GM12878 (cell line): ENCODE data around the gene FAM163B. TPM values are rescaled to one million over a fixed set of nuclear protein-coding genes. Genes with fewer than 3 reads are reported as not detected.

Source experiments
- ATAC-seq: fragments of 200-7000 bp; cut with Tn5 transposase; 3 replicates; pipeline ENCODE4 v1.9.1; 2020; ENCODE audit warnings: mild to moderate bottlenecking, moderate library complexity
- BruUV-seq: library from RNA; stranded (reverse); fragments of 400-500 nt; replicated peaks from 2 replicates; lab custom pipeline; 2021; lab: Mats Ljungman, UMichigan
- CTCF ChIA-PET: fragments of 300-600 bp; sonication (Branson Sonifier 250); formaldehyde crosslinking; extraction: SDS; loops from one replicate; lab custom pipeline; 2021; ENCODE audit warnings: inconsistent platforms; lab: Yijun Ruan, JAX
- POLR2A ChIA-PET: fragments of 350-600 bp; formaldehyde crosslinking; extraction: SDS; loops from one replicate; lab custom pipeline; 2021; ENCODE audit warnings: inconsistent platforms; lab: Charles Lee
- RAD21 ChIA-PET: fragments of 300-600 bp; sonication (Branson Sonifier 250); formaldehyde crosslinking; loops from one replicate; lab custom pipeline; 2023; ENCODE audit warnings: antibody characterized with exemption; ENCODE audit not compliant: unreplicated experiment; lab: Charles Lee
- SMC1A ChIA-PET: fragments of 300-600 bp; sonication (Branson Sonifier 250); formaldehyde crosslinking; loops from one replicate; lab custom pipeline; 2023; ENCODE audit not compliant: unreplicated experiment, uncharacterized antibody; lab: Charles Lee
- DNase-seq: peaks from one replicate; pipeline ENCODE4 v3.0.0-alpha.2; 2011; ENCODE audit warnings: low read depth, low spot score
- FAIRE-seq: peaks from 3 replicates; lab custom pipeline; 2011; peaks lifted over from hg19 to GRCh38; lab: Jason Lieb, UNC
- H2AFZ ChIP-seq: 2 replicates; pipeline ENCODE4 v1.6.0; 2011; ENCODE audit warnings: low read depth, low read length, control low read depth; ENCODE audit not compliant: control insufficient read depth
- H3K27ac ChIP-seq: 2 replicates; pipeline ENCODE4 v1.5.1; 2011; ENCODE audit warnings: control low read depth; ENCODE audit not compliant: control insufficient read depth, insufficient read depth
- H3K27me3 ChIP-seq, 2 experiments: replicated peaks in 1 of 2; 2 replicates each; pipeline versions ENCODE4 v1.6.0 to v1.6.1; 2011; ENCODE audit warnings: low read length in 1 of 2; ENCODE audit not compliant: control insufficient read depth in 2 of 2, insufficient read depth in 2 of 2
- H3K36me3 ChIP-seq, 2 experiments: 2 replicates each; pipeline ENCODE4 v1.5.1; 2011; ENCODE audit warnings: low read length in 1 of 2; ENCODE audit not compliant: control insufficient read depth in 2 of 2, insufficient read depth in 2 of 2
- H3K4me1 ChIP-seq: 2 replicates; pipeline ENCODE4 v1.6.1; 2011; ENCODE audit warnings: mild to moderate bottlenecking, low read length, moderate library complexity, mixed read lengths; ENCODE audit not compliant: control insufficient read depth, insufficient read depth
- H3K4me2 ChIP-seq: 2 replicates; pipeline ENCODE4 v1.6.0; 2011; ENCODE audit warnings: control low read depth; ENCODE audit not compliant: control insufficient read depth, insufficient read depth
- H3K4me3 ChIP-seq: fragments of 200-600 bp; sonication (generic); 2 replicates; pipeline ENCODE4 v1.5.1; 2016
- H3K79me2 ChIP-seq: 2 replicates; pipeline ENCODE4 v1.6.0; 2011; ENCODE audit warnings: low read length; ENCODE audit not compliant: control insufficient read depth, insufficient read depth
- H3K9ac ChIP-seq: 2 replicates; pipeline ENCODE4 v1.8.0; 2011; ENCODE audit warnings: low read length, control low read depth, mixed read lengths; ENCODE audit not compliant: control insufficient read depth, insufficient read depth
- H3K9me3 ChIP-seq: replicated peaks from 3 replicates; pipeline ENCODE4 v1.5.1; 2011; ENCODE audit warnings: mild to moderate bottlenecking, low read length; ENCODE audit not compliant: control insufficient read depth, insufficient read depth
- H4K20me1 ChIP-seq: 2 replicates; pipeline ENCODE4 v1.6.0; 2011; ENCODE audit not compliant: control insufficient read depth, insufficient read depth
- EZH2 ChIP-seq: IDR thresholded peaks from 2 replicates; pipeline ENCODE4 v1.6.1; 2012; ENCODE audit warnings: low read depth, mild to moderate bottlenecking, control low read depth, inconsistent platforms, low read length, borderline replicate concordance; ENCODE audit not compliant: control insufficient read depth
- NKRF ChIP-seq: fragments of 450-650 bp; conservative IDR thresholded peaks from 2 replicates; pipeline ENCODE4 v1.6.1; 2017; ENCODE audit warnings: mild to moderate bottlenecking, moderate library complexity
- NR2C2 ChIP-seq: IDR thresholded peaks from 2 replicates; pipeline ENCODE4 v1.6.1; 2011; ENCODE audit warnings: borderline replicate concordance, low read depth; ENCODE audit not compliant: control insufficient read depth, insufficient read length
- WGBS: methylation state at CpG from one replicate; pipeline ENCODE4 v1.1.6; 2016; ENCODE audit warnings: low lambda C conversion rate; ENCODE audit not compliant: insufficient replicate concordance, insufficient coverage; ENCODE audit errors: missing lambda C conversion rate; 5-methylcytosine and 5-hydroxymethylcytosine counted together
- in situ Hi-C: fragments of 300-500 bp; cut with MboI; formaldehyde crosslinking; loops from 9 replicates; pipeline ENCODE4 v1.14.3; 2018; ENCODE audit warnings: mixed read lengths
- intact Hi-C: fragments of 100-400 bp; cut with micrococcal nuclease; formaldehyde crosslinking; loops from one replicate; pipeline ENCODE4 v1.14.2; 2022; ENCODE audit not compliant: unreplicated experiment
- polyA plus RNA-seq, 11 experiments: library from polyadenylated mRNA; depleted of rRNA in 4 of 11; unstranded in 6 of 11; stranded (reverse) in 5 of 11; fragments of >200 nt; fragmentation: Nextera tagmentation in 4 of 11; fragmentation: Illumina TruSeq in 1 of 11; extraction: Ambion mirVana in 4 of 11; extraction: Trizol in 1 of 11; gene quantifications; 1 replicate in 1 of 11; 2 replicates in 10 of 11; pipeline versions ENCODE4 v1.2.1 to v1.2.3, GENCODE V29; 2011 to 2016; ENCODE audit warnings: inconsistent platforms in 2 of 11, missing spikeins in 2 of 11, low read depth in 1 of 11
- total RNA-seq, 4 experiments: library from RNA; depleted of rRNA in 3 of 4; stranded (reverse); fragments of >200 nt in 3 of 4; fragmentation: Illumina TruSeq in 1 of 4; extraction: Trizol in 1 of 4; gene quantifications; 2 replicates each; pipeline versions ENCODE4 v1.2.1 to v1.2.3, GENCODE V29; 2013 to 2021

Gene FAM163B
- total and polyA plus RNA-seq, 10 of the 15 experiments (the other 5 are each of a cell fraction or from before 2014, with no cell fraction given): not detected

DNA sequence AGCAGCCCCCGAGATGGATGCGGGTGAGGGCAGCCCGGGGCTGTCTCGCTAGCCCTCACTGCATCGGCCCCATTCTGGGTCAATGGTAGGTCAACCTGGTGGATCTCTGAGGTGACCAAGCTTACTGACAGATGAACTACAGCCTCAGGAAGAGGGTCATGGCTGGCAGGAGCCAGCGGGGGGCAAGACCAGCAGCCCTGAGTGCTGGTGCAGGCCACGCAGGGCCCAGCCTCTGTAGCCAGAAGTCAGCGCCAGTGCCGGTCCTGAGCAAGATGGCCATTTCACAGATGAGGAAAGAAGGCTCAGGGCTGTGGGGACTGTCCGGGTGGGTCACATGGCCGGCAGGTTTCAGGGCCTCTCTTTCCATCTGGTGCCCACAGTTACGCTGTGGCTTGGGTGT is 21.9 kb upstream of the FAM163B start:
- Histone ChIP-seq H3K4me3 (no peak overlapping the region), H3K27ac (no peak overlapping the region), H3K9ac (no peak overlapping the region), H3K4me2 (no peak overlapping the region), H3K36me3 (no peaks in the 10 kb centered on the region), H2AFZ (no peak overlapping the region), H3K4me1 (no peaks in the 10 kb centered on the region), H3K9me3 (no peaks in the 10 kb centered on the region; the same call in 2 of the 3 replicates), H3K79me2 (no peaks in the 10 kb centered on the region), H4K20me1 (no peaks in the 10 kb centered on the region), H3K27me3 (peaks cover 0 to 7% of the 10 kb centered on the region in 2 experiments; a peak in 2 of 4 replicates)
- TF ChIP-seq NR2C2 (no peak), NKRF (no peak), EZH2 (no peak)
- no peak for DNase-seq
- ChIA-PET CTCF (interaction anchor here (0.7 kb wide), 1 partner anchor 283 kb away, joined by 3 read pairs; no protein-coding TSS in a partner anchor), RAD21 (no interaction called here), POLR2A (no interaction called here), SMC1A (no interaction called here)
- 45% methylated on average over 12 of the region's 12 CpGs for whole genome bisulfite sequencing
- no TSS peak for BruUV-seq
- in situ Hi-C loops: no loop called here
- intact Hi-C loops: no loop called here
- ATAC-seq: no peak
- FAIRE-seq: no peak
